KG1 (cell line): ENCODE measurements around the gene LRRN2.
"Not testable (repeated sequence)": the region's sequence is repeated elsewhere in the genome, so short reads cannot be mapped to it uniquely, and the experiment has no call there.

Source experiments
- DNase-seq: peaks from one replicate; lab custom pipeline; 2025; lab: John Stamatoyannopoulos, UW

Gene LRRN2

DNA sequence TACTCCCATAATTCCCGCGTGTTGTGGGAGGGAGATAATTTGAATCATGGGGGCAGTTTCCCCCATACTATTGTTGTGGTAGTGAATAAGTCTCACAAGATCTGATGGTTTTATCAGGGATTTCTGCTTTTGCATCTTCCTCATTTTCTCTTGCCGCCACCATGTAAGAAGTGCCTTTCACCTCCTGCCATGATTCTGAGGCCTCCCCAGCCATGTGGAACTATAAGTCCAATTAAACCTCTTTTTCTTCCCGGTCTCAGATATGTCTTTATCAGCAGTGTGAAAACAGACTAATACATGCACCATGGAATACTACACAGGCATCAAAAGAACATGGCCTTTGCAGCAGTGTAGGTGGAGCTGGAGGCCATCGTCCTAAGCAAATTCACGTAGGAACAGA is 56.1 kb downstream of the LRRN2 start:
- DNase-seq = not testable (repeated sequence)

DNA sequence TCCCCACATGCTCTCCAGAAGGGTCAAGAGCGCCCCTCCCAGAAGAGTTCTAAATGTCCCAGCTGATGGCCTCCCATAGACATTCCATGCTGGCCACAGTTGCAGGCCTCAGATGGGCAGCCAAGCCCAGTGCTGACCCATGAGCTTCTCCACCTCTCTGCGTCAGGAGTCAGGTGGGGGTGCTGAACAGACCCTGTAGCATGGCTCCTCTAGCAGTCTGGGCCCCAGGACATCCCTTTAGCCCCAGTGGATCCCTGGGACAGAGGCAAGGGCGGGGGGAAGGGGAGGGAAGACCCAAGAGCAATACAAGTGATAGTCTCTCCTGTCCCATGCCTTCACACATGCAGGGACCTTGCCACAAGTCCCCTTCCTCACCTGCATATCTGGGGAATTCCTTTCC is 56.7 kb downstream of the LRRN2 start:
- DNase-seq = no peak

DNA sequence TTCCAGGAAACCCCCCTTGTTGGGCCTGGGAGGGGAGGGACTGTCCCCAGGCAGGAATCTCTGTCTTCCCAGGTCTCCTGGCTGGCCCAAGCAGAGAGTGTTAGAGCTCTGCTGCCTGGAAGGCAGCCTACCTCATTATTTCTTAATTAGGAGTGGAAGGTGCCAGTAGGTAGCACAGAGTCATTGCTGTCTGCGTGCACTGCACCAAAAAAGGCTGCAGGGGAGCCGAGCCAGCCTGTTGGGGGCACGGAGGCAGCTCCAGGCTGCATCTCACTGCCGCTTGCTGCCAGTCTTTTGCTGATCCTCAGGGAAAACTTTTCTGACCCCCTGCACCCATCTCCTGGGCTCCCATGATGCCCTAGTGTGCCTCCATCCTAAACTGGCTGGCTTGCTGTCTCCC is 58.1 kb downstream of the LRRN2 start:
- DNase-seq = no peak

DNA sequence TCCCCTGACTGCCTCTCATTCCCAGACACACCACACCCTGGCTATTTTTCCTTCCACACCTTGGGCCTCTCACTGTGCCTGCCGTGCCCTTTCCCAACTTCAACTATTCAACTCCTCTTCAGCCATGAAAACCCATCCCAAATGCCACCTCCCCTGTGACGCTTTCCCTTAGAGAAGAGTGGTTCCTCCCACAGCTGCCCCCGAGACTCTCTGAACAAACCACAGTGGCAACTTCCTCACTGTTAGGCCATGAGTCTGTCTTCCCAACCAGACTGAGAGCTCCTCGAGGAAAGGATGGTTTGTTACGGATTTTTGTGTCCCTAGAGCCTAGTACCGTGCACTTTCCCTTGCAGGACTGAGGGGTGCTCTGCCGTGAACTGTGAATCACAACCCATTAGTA is 59.2 kb downstream of the LRRN2 start:
- no peak for DNase-seq

DNA sequence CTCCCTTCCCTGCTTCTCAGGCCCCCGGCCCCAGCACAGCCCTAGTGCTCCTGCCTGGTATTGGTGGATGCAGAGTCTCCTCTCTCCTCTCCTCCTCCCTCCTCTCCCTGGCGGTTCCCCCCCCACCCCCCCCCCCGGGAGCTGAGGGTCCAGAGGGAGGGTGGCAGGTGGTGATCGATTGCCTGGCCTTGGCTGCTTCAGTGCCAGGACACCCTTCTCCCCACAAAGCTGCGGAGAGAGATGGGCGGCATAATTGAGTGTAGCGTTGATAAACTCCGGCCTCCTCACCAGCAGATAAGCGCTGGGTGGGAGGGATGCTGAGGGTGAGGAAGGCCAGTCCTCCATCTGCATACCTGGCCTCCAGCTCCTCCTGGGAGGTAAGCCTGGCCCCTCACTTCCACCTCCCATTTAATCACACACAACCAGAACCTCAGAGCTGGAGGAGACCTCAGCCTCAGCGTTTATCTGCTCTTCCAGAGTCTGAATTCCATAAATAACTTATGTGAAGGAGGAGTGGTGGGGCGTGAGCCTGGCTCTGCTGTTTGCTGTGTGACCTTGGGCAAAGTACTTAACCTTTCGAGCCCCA is 60.8 kb downstream of the LRRN2 start:
- no peak for DNase-seq

DNA sequence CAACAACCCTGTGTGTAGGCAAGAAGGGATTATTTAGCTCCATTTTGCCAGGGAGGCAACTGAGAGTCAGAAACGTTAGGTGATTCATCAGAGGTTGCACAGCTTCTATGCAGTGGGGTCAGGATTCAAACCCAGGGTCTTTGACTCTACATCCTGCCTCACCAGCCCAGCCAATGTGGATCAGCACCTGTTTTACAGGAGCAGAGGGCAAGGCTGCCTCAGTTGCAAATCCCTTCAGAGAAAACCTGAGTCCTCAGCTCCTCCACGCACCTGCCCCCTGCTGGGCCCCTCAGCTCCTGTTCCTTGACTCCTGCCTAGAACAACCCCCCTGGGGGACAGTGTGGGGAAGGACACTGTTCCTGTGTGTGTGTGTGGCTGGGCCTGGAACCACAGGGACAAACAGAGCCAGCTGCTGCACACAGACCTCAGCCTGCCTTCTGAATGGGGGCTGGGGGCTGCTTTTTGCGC is 61.6 kb downstream of the LRRN2 start:
- no peak for DNase-seq

DNA sequence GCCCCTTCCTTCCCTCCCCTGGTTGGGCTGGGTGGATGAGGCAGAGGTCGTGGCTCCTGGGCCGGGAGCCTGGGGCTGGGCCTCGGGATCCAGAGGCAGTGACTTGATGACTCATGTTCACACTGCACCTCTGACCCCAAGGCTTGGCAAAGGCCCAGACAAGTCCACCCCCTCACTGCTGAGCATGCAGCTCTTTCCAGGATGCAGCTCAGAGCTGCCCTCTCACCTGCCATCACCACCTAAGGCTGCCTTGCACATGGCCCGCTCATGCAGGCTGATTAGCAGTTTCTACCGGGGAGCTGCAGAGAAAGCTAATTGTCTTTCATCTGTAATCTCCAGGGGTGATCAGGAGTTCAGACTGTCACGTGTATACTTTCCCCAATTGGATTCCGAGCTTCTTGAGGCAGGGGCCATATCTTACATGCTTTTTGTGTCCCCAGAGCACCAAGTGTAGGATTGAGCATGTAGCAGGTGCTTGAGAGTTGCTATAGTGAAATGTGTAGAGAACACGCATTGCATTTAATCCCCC is 62.1 kb downstream of the LRRN2 start:
- no peak for DNase-seq

DNA sequence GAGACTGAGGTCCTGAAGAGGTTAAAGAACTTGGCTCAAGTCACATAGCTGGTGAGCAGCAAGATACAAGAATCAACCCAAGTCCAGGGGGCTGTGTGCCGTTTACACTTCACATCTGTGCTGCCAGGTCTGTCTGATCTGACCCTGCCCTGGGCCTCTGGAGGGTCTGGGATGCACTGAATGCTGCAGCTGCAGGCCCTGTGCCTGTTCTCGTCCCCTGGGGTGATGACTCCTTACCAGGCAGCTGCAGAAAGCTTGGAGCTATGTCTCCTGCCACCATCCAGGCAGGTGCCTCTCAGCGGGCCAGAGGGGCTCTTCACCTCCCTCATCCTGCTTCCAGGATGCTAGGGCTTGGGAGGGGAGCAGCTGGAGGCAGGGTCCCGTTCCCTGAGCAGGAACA is 63.5 kb downstream of the LRRN2 start:
- DNase-seq = no peak

DNA sequence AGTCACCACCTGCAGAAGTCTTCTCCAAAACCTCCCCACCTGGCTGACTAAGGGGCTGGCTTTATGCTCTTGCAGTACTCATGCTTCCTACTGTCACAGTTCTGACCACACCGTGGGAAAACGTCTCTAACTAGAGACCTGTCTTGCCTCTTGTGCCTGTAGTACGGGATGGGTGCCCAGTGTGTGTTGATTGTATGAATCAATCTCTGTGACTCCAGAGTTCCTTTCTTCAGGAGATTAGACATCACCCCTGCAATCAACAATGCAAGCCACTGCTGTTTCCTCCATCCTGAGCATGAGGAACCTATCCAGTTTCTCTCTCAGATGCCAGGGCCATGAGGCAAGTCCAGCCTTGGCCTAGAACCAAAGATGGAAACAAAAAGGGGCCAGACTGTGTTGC is 64.1 kb downstream of the LRRN2 start:
- DNase-seq = no peak

DNA sequence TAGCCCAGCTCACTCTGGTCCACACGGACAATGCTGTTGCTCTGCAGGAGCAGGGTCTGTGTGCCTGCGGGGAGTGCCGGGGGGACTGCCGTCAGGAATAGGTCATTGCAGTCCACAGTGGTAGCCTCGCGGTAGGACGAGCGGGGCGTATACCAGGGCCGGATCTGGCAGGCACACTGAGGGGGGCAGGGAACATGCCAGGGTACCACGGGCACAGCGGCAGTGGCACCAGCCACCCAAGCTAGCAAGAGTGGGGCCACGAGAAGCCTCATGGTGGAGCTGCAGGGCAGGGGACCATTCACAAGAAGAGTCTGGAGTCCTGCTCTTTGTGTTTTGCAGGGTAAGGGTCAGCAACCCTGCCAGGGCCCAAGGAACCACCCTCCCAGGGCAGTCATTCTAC is 65.8 kb downstream of the LRRN2 start:
- no peak for DNase-seq

DNA sequence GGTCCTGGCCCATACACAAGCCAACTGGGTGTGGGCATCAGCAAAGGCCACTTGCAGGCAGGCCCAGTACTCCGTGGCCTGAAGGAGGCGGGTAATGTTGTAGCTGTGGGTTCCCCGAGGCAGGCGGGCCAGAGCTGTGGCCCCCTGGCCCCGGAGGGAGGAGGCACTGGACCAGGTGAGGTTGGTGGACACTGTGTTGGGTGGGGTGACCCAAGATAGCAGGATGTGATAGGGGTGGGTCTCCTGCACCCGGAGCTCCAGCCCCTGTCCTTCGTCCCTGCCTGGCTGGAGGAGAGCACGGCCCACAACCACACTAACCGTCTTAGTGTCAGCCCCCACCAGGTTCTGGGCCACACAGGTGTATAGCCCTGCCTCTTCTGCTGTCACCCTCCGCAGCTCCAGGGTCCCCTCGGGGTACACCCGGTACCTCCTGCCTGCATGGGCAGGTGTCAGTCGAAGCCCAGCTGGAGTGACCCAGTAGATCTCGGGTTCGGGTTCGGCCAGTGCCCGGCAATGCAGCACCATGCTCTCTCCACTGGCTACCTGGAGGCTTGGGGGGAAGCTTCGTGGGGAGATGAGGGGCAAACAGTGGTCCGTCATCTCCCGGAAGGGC is 67.3 kb downstream of the LRRN2 start:
- no peak for DNase-seq

DNA sequence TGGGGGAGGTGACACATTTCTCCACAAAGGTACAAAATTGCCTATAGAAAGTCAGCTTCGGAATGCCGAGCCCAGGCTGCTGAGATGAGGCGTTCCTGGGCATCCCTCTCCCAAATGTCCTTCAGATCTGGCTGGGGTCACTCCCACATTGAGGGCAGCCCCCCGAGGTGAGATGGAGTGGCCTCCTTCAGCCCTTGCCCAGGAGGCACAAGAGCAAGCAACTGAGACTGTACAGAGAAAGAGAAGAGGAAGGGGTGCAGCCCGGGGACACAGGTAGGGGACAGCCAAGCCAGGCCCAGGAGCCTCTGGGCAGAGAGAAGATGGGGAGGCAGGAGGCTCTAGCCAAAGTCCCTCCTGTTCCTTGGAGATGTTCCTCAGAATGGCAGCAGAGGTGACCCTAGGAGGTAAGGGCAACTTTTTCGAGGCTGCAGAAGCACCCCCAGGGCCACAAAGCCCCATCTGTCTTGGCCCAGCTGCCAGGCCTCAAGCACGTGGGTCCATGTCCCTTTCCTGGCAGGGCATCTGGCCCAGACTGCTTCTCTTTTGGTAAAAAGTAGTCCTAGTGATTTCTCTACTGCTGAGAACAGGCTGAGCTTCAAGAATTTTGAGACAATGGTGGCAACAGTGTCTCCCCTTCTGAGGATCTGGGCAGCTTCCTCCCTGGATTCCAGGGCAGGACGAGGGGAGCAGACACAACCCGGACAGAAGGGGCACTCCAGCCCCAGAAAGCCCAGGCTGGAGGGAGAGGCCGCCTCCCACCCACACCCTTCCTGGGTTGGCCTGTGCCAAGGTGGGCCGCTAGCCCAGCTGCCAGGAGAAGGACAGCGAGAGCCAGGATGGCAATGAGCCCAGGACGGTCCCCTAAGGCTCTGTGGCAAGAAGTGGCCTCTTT is 68.0 kb downstream of the LRRN2 start:
- DNase-seq = no peak

DNA sequence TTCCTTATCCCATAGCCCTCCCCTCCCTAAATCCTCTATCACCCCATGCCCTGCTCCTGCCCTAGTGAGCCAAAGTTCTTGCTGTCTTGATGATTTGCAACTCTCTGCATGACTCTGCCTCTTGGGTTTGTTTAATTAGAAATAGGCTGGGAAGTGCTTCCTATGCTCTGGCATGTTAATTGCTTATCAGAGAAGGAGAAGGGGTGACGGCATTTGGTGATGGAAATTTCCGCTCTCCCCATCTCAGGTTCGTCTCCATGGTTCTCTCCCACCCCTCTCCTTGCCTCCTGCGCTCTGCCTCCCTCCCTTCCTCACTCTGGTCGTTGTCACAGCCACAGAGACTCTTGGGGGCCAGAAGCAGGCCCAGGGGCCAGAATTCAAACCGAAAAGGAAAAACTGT is 68.9 kb downstream of the LRRN2 start:
- no peak for DNase-seq

DNA sequence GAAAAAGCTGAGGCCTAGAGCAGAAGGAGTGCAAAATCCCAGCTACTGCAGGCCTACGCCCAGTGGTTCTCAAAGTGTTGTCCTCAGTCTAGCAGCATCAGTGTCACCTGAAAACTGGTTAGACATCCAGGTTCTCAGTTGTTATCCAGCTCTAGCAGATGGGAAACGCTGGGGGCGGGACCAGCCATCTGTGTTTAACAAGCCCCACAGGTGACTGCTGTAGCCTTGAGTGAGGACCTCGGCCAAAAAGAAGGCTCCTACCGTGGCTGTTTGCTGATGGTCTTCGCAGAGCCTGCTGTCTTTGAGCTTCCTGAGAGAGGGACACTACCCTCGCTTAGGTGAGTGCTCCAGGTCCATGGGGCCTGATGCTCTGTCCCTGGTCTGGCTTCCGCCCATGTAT is 69.7 kb downstream of the LRRN2 start:
- DNase-seq = no peak

DNA sequence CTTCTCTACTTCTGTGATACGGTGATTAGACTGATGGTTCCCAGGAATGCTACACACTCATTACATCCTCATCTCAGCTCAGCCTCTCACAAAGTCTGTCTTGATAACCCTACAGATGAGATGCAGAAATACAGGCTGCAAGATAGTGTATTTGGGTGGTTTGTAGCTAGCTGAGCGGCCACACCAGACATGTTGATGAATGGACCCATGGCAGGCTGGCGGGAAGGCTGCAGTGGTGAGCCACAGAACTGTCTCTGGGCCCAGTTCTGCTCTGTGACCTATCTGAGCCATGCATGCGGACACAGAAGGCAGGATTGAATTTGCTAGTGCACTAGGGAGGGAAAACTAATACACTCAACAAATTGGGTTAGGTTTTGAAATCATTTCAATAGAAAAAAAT is 71.9 kb downstream of the LRRN2 start:
- DNase-seq = no peak

DNA sequence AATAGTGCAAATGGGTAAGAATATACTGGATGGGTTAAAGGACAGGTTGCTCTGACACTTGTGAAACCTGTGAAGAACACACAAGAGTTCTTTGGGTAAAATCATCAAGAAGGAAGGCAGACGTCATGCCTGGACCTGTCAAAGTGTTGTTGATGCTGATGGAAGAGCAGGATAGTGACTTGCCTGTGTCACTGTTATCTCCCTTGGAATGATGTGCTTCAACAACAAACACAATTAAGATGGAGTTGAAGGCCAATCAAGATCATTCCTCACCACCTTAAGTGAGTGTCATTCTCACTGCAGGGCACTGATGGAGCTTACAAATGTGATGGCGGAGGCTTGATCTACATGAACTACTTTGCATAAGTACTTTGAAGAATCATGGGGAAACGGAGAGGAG is 73.2 kb downstream of the LRRN2 start:
- DNase-seq = no peak

DNA sequence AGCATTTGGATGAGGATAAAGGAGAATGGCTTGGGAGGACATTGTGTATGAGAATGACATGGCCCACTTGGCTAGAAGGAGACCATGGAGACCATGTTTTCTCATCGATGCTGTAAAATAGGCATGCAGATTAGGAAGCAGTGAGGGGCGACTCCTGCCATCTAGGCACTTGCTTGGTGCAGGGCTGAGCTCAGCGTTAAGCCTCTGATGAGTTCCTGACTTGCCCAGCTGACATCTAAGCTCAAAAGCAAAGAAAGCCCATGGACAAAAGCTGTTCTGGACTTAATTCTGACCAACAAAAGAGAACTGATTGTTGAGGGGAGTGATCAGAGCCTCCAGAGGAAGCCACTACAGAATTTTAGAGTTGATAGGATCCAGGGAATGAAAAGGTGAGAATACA is 74.5 kb downstream of the LRRN2 start:
- DNase-seq = no peak

DNA sequence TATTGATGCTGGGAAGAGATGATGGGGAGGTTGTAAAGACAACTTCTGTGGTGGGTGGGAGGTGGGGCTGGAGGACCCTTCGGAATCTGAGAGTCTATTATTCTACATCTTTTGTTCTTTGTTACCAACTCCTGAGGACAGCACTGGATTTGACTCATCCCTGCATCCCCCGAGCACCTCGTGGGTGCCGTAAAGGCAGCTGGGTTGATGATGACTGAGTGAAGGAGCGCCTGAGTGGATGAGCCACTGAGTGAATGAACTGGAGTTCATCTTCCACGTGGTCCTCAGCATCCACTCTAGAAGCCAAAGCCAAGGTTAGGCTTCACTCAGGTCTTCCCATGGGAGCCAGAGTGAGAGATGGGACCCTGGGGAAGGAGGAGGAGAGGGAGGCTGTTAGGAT is 77.6 kb downstream of the LRRN2 start:
- DNase-seq = no peak

DNA sequence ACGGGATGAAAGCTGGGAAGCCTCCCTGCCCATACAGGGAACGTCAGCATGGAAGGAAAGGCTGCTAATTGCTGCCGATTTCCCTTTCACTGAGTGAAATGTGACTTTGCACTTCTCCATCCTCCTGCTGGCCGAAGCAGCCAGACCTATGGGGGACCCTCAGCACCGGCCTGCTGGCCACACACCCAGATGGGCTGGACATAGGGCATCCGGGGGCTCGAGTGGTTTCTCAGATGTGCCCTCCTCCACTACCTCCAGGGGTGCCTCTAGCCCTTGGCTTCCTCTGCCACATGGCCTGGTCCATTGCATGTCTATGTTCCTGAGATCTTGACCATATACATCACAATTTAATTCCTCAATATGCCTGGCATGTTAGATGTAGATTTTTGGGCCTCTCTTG is 79.7 kb downstream of the LRRN2 start:
- no peak for DNase-seq

DNA sequence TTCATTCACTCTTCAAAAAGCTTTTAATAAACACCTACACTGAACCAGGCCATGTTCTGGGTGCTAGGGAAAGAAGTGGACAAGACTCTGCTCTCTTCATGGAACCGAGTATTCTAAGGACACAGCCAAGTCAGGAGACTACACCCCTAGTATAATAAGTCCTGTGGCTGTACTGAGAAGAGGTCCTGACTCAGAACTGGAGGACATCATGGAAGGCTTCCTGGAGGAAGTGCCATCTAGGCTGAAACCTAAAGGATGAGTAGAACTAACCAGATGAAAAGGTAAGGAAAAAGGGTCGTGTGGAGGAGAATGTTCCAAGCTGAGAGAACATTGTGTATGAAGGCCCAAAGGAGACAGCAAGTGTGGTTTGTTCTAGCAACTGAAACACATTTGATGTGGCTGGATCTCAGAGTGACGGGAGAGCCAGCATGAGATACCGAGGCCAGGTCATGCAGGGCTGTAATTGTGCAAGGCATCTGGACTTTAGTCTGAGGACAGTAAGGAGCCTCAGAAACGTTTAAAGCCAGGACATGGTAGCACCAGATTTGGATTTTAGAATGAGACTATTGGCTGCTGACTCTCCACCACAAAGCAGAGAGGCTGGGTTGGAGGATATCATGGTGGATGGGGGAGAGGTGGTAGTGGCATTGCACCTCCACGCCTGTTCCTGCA is 82.5 kb downstream of the LRRN2 start:
- DNase-seq = no peak

DNA sequence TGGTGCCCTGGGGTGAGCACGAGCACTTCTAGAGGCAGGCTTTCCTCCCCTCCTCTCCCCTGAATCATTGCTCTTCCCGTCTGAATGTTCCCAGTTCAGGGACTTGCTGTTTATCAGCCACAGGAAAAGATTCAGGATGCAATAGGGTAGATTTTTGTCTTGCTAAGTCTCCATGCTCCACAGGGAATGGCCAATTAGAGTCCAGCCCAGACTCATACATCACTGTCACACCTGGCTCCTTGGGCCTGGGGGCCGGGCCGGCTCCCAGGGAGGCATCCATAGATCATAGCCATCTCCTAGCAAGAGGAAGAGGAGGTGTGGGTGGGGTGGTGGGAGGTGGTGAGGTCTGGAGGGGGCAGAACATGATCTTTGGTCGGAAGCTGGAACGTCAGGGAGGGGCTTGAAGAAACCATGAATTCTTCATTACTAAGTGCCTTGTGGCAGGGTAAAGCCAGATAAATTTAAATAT is 83.4 kb downstream of the LRRN2 start:
- no peak for DNase-seq

DNA sequence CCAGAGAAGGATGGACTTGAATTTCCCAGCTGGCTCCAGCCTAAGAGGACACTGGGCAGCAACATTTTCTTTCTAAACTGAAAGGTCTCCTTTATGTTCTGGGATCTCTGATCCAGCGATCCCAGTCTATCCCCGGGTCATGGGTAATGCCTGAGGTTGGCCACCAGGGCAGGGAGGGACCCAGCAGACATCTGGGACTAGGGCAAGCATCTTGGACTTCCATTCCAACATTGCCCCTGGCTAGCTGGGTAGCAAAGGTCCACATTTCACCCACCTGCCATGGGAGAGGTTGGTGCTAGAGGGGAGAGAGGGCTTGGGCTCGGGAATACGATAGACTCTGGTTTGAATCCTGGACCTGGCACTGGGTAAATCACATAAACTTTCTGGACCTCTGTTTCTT is 84.6 kb downstream of the LRRN2 start:
- no peak for DNase-seq
